ENCODE data around the gene CHD9. TPM values are rescaled to one million over a fixed set of nuclear protein-coding genes. Genes with fewer than 3 reads are reported as not detected.
"Not testable (repeated sequence)": the region's sequence is repeated elsewhere in the genome, so short reads cannot be mapped to it uniquely, and the experiment has no call there.

Gene CHD9
- total RNA-seq, 4 donors from 2014 or later = 59.0 to 210 (median 80.4) TPM

GRCh38 chr16:53065461-53066061 is 10.8 kb downstream of the CHD9 start:
- ATAC-seq (ENCODE audit: low FRiP score) (no peak), DNase-seq (ENCODE audit: low spot score) (no peak)
- TF ChIP-seq CTCF (IDR thresholded peaks at IDR 0.05) = no peak

- ATAC-seq (ENCODE audit: low FRiP score) (no peak), DNase-seq (ENCODE audit: low spot score) (no peak)
- no peak for TF ChIP-seq CTCF (IDR thresholded peaks at IDR 0.05)
Observed at GRCh38 chr16:53067675-53068074, 12.9 kb downstream of the CHD9 start.

- TF ChIP-seq CTCF (IDR thresholded peaks at IDR 0.05) = no peak
- no peak for DNase-seq (ENCODE audit: low spot score)
- no peak for ATAC-seq (ENCODE audit: low FRiP score)
Observed at GRCh38 chr16:53068423-53068833, 13.6 kb downstream of the CHD9 start.

- TF ChIP-seq CTCF (IDR thresholded peaks at IDR 0.05) = no peak
- no peak for ATAC-seq (ENCODE audit: low FRiP score)
- no peak for DNase-seq (ENCODE audit: low spot score)
Observed at GRCh38 chr16:53069772-53070171, 15.0 kb downstream of the CHD9 start.

- ATAC-seq (ENCODE audit: low FRiP score) (no peak), DNase-seq (ENCODE audit: low spot score) (no peak)
- TF ChIP-seq CTCF (IDR thresholded peaks at IDR 0.05) = no peak
Observed at GRCh38 chr16:53071748-53072301, 17.0 kb downstream of the CHD9 start.

- no peak for ATAC-seq (ENCODE audit: low FRiP score)
- DNase-seq (ENCODE audit: low spot score) = no peak
- TF ChIP-seq CTCF (IDR thresholded peaks at IDR 0.05) = no peak
Observed at GRCh38 chr16:53073022-53073421, 18.2 kb downstream of the CHD9 start.

GRCh38 chr16:53074296-53074695 is 19.5 kb downstream of the CHD9 start:
- DNase-seq (ENCODE audit: low spot score); ATAC-seq (ENCODE audit: low FRiP score): not testable (repeated sequence)

- DNase-seq (ENCODE audit: low spot score); ATAC-seq (ENCODE audit: low FRiP score): not testable (repeated sequence)
Observed at GRCh38 chr16:53075461-53075860, 20.7 kb downstream of the CHD9 start.
